ENCODE measurements around the gene POLR3H. TPM values are rescaled to one million over a fixed set of nuclear protein-coding genes. Genes with fewer than 3 reads are reported as not detected.

POLR3H gene
- total and polyA plus RNA-seq, 2 of the 4 experiments (the other 2 are of a cell fraction), result 37.8 to 67.8 TPM

- Histone ChIP-seq H2BK20ac (ENCODE audit: low read depth, low read length) (no peak overlapping the region), H3K9me3 (ENCODE audit: control insufficient read depth, insufficient read depth, low read length) (no peaks in the 10 kb centered on the region), H3K4me2 (ENCODE audit: low read depth, low read length) (no peak overlapping the region), H3K27me3 (ENCODE audit: control insufficient read depth, insufficient read depth, low read length) (no peaks in the 10 kb centered on the region), H2BK120ac (ENCODE audit: low read depth, low read length) (no peak overlapping the region), H4K5ac (ENCODE audit: low read depth, low read length) (no peak overlapping the region), H3K14ac (replicated peaks; ENCODE audit: low read depth, low read length) (no peak overlapping the region), H2AK5ac (ENCODE audit: low read depth, low read length) (no peak overlapping the region), H4K91ac (ENCODE audit: insufficient read depth, low read depth, low read length) (no peak overlapping the region), H4K20me1 (ENCODE audit: insufficient read depth, low read length) (peaks cover 3% of the 10 kb centered on the region), H3K9ac (ENCODE audit: low read depth, low read length) (no peak overlapping the region), H3K36me3 (ENCODE audit: control insufficient read depth, insufficient read depth, low read length) (peaks cover 67% of the 10 kb centered on the region), H2AK9ac (replicated peaks; ENCODE audit: low read depth, low read length, poor library complexity) (peak overlapping the region; percentile 89), H2BK15ac (ENCODE audit: low read depth, low read length) (no peak overlapping the region), H3K4me1 (ENCODE audit: control insufficient read depth, insufficient read depth, low read length) (peaks cover 7% of the 10 kb centered on the region; the same call in 1 of the 2 replicates), H3K23ac (ENCODE audit: low read depth, low read length) (no peak overlapping the region), H4K8ac (ENCODE audit: low read depth in 2 of 2, low read length in 2 of 2) (no peak overlapping the region), H3K9me1 (ENCODE audit: insufficient read depth, low read length) (no peaks in the 10 kb centered on the region; the same call in 1 of the 2 replicates), H3K79me1 (ENCODE audit: low read depth in 1 of 2, low read length in 2 of 2) (peaks cover 3 to 36% of the 10 kb centered on the region in 2 experiments), H2AFZ (replicated peaks; ENCODE audit: low read length, poor library complexity) (no peak overlapping the region), H3K4me3 (ENCODE audit: insufficient read depth, low read depth, low read length) (no peak overlapping the region), H2BK5ac (ENCODE audit: low read depth, low read length, poor library complexity, severe bottlenecking) (no peak overlapping the region), H3K56ac (ENCODE audit: extremely low read depth, insufficient read depth, low read length) (no peak overlapping the region), H3K18ac (ENCODE audit: low read depth, low read length) (no peak overlapping the region), H3K27ac (ENCODE audit: insufficient read depth, low read length) (no peak overlapping the region), H3K4ac (ENCODE audit: low read depth, low read length) (no peak overlapping the region)
- ATAC-seq (ENCODE audit: low read depth) (no peak), DNase-seq (no peak)
- CTCF ChIA-PET, result no interaction called here
- in situ Hi-C loops (cut with MboI; ENCODE audit: low sequenced_read_pairs), result no loop called here
- POLR2A ChIA-PET (ENCODE audit: unreplicated experiment), result no interaction called here
- dilution Hi-C loops (cut with HindIII; ENCODE audit: low sequenced_read_pairs, unreplicated experiment), result no loop called here
- BruUV-seq (replicated peaks), result no TSS peak
- TF ChIP-seq NFE2L2 (IDR thresholded peaks at IDR 0.05; ENCODE audit: low read depth, low read length), result no peak
- TF ChIP-seq RAD21 (IDR thresholded peaks at IDR 0.05; ENCODE audit: low read length), result no peak
- no peak for TF ChIP-seq SMC3 (IDR thresholded peaks at IDR 0.05; ENCODE audit: low read depth, low read length)
- intact Hi-C loops (cut with micrococcal nuclease), result no loop called here
- no CpG with 5 or more reads among the region's 15 CpGs for WGBS, 2 experiments (ENCODE audit: extremely low coverage in 2 of 2, insufficient read length in 1 of 2)
Observed at GRCh38 chr22:41575533-41575932, 31.3 kb upstream of the POLR3H start.
